A673 (cell line): ENCODE results near the gene BRS3. TPM values are rescaled to one million over a fixed set of nuclear protein-coding genes. Genes with fewer than 3 reads are reported as not detected.

Source experiments
- BruUV-seq: library from RNA; stranded (reverse); fragments of 400-500 nt; replicated peaks from 2 replicates; lab custom pipeline; 2021; lab: Mats Ljungman, UMichigan
- CTCF ChIA-PET: fragments of 300-600 bp; sonication (Branson Sonifier 250); formaldehyde crosslinking; loops from one replicate; lab custom pipeline; 2022; ENCODE audit warnings: antibody characterized with exemption; lab: Charles Lee
- POLR2A ChIA-PET: fragments of 300-600 bp; sonication (Branson Sonifier 250); formaldehyde crosslinking; loops from one replicate; lab custom pipeline; 2022; ENCODE audit warnings: antibody characterized with exemption; ENCODE audit not compliant: low non-redundant PET; lab: Charles Lee
- DNase-seq: peaks from one replicate; pipeline ENCODE4 v3.0.0-alpha.2; 2015; ENCODE audit warnings: low spot score
- H3K27ac ChIP-seq: fragments of 200-600 bp; sonication (generic); 2 replicates; pipeline ENCODE4 v1.5.1; 2016; ENCODE audit warnings: mixed run types, low read depth, mild to moderate bottlenecking, mixed read lengths, antibody characterized with exemption, low read length; ENCODE audit not compliant: poor library complexity, severe bottlenecking
- H3K27me3 ChIP-seq: fragments of 200-600 bp; sonication (generic); replicated peaks from 2 replicates; pipeline ENCODE4 v1.6.1; 2017; ENCODE audit warnings: mixed run types, low read depth, mild to moderate bottlenecking, mixed read lengths, antibody characterized with exemption, low read length; ENCODE audit not compliant: insufficient read depth, poor library complexity
- H3K36me3 ChIP-seq: fragments of 200-600 bp; sonication (generic); 2 replicates; pipeline ENCODE4 v1.6.1; 2016; ENCODE audit warnings: mixed run types, mild to moderate bottlenecking, mixed read lengths, antibody characterized with exemption, low read length; ENCODE audit not compliant: insufficient read depth, poor library complexity, severe bottlenecking
- H3K4me1 ChIP-seq: fragments of 200-600 bp; sonication (generic); 2 replicates; pipeline ENCODE4 v1.6.1; 2017; ENCODE audit warnings: mixed run types, mild to moderate bottlenecking, mixed read lengths, antibody characterized with exemption, low read length; ENCODE audit not compliant: insufficient read depth, poor library complexity, severe bottlenecking
- H3K4me3 ChIP-seq: fragments of 200-600 bp; sonication (generic); 2 replicates; pipeline ENCODE4 v1.5.1; 2016; ENCODE audit warnings: low read depth, mixed run types, mild to moderate bottlenecking, mixed read lengths, low read length; ENCODE audit not compliant: poor library complexity, severe bottlenecking
- H3K9me3 ChIP-seq: fragments of 200-600 bp; sonication (generic); 2 replicates; pipeline ENCODE4 v1.6.1; 2016; ENCODE audit warnings: mixed run types, low read depth, mild to moderate bottlenecking, mixed read lengths, antibody characterized with exemption, low read length; ENCODE audit not compliant: poor library complexity, severe bottlenecking
- EZH2 ChIP-seq: fragments of 200-600 bp; sonication (generic); IDR thresholded peaks from 2 replicates; pipeline ENCODE4 v1.6.1; 2017; ENCODE audit warnings: borderline replicate concordance, low read depth, mild to moderate bottlenecking, mixed read lengths, antibody characterized with exemption, low read length; ENCODE audit not compliant: poor library complexity, severe bottlenecking
- intact Hi-C: fragments of 100-400 bp; cut with micrococcal nuclease; formaldehyde crosslinking; loops from one replicate; pipeline ENCODE4 v1.10.0; 2022; ENCODE audit not compliant: unreplicated experiment
- total RNA-seq: library from RNA; stranded (reverse); gene quantifications from 2 replicates; pipeline ENCODE4 v1.2.3, GENCODE V29; 2021
- TF ChIP-seq, protein P1 (sequence below): fragments of 300-800, 200-600 bp; sonication (generic); conservative IDR thresholded peaks from 2 replicates; pipeline ENCODE4 v1.5.1; 2017; ENCODE audit warnings: low read depth, mild to moderate bottlenecking, antibody characterized with exemption, low read length, moderate library complexity, mixed read lengths

BRS3 gene
- total RNA-seq, 1 experiment from 2014 or later, result not detected

DNA sequence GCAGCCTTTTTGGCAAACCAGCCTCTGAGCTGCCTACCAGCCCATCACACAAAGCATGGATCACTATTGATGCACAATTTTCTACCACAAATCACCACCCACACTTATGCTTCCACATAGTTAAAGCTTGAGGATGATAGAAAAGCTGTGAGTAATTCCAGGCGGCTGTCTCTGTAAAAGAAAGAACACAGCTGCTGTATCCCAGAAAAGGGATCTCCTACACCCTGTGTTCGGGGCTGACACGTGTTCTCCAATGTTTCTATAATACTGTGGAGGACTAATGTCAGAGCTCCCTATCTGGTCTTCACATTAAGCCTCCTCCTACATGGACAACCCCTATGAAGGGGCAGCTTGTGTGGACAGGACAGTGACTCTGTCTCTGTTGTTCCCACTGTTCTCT, 12.5 kb upstream of the BRS3 start:
- intact Hi-C loops, result no loop called here
- ChIA-PET CTCF (no interaction called here), POLR2A (no interaction called here)
- no peak for DNase-seq
- Histone ChIP-seq H3K9me3 (no peaks in the 10 kb centered on the region), H3K27me3 (no peaks in the 10 kb centered on the region), H3K4me3 (no peak overlapping the region), H3K36me3 (no peaks in the 10 kb centered on the region), H3K27ac (no peak overlapping the region), H3K4me1 (no peaks in the 10 kb centered on the region)
- BruUV-seq, result no TSS peak
- TF ChIP-seq, protein P1, sequence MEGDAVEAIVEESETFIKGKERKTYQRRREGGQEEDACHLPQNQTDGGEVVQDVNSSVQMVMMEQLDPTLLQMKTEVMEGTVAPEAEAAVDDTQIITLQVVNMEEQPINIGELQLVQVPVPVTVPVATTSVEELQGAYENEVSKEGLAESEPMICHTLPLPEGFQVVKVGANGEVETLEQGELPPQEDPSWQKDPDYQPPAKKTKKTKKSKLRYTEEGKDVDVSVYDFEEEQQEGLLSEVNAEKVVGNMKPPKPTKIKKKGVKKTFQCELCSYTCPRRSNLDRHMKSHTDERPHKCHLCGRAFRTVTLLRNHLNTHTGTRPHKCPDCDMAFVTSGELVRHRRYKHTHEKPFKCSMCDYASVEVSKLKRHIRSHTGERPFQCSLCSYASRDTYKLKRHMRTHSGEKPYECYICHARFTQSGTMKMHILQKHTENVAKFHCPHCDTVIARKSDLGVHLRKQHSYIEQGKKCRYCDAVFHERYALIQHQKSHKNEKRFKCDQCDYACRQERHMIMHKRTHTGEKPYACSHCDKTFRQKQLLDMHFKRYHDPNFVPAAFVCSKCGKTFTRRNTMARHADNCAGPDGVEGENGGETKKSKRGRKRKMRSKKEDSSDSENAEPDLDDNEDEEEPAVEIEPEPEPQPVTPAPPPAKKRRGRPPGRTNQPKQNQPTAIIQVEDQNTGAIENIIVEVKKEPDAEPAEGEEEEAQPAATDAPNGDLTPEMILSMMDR, result no peak
- no peak for TF ChIP-seq EZH2

DNA sequence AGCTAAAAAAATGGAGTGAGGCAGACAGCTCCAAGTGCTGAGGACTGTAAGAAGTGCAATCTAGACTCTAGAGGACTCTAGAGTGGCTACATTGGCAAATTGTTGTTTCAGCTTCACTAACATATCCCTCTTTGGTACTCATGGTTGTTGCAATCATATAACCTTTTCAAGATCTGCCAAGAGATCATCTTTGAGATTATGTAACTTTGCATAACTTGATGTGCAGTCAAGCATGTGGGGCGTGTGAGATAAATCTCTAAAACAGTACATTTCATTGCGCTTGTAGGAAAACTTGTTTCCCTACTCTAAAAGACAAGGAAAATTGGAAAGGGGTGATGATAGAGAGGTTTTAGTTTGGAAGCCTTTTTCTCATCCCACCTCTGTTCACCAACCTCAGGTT, 11.2 kb upstream of the BRS3 start:
- Histone ChIP-seq H3K27ac (no peak overlapping the region), H3K4me1 (no peaks in the 10 kb centered on the region), H3K27me3 (no peaks in the 10 kb centered on the region), H3K36me3 (no peaks in the 10 kb centered on the region), H3K4me3 (no peak overlapping the region), H3K9me3 (no peaks in the 10 kb centered on the region)
- intact Hi-C loops, result no loop called here
- no TSS peak for BruUV-seq
- POLR2A ChIA-PET, result no interaction called here
- DNase-seq, result no peak
- no peak for TF ChIP-seq EZH2
- TF ChIP-seq, protein P1, result no peak
- CTCF ChIA-PET, result no interaction called here

DNA sequence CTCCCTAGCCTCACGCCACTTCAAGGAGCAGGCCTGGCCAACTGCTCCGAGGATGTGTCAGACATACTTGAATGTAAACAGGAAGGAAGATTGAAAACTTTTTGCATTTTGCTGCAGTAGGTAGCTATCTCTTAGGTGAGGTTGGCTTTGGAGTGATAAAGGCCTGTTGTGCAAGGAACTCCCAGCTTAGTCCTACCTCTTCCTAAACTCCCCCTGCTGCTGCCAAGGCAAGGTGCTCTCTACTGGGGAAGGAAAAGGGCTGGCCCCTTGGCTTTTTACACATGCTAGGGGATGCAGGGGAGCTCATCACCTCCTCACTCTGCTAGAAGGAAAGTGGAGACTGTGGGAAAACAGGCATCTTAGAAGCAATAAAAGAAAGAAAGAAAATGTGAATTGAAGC, 10.7 kb upstream of the BRS3 start:
- CTCF ChIA-PET, result no interaction called here

More for the DNA sequence above, 10.7 kb upstream of the BRS3 start:
- Histone ChIP-seq H3K27me3 (no peaks in the 10 kb centered on the region), H3K4me3 (no peak overlapping the region), H3K36me3 (no peaks in the 10 kb centered on the region), H3K9me3 (no peaks in the 10 kb centered on the region), H3K27ac (no peak overlapping the region), H3K4me1 (no peaks in the 10 kb centered on the region)
- no TSS peak for BruUV-seq
- POLR2A ChIA-PET, result no interaction called here
- no peak for DNase-seq
- TF ChIP-seq, protein P1, result no peak
- no peak for TF ChIP-seq EZH2
- intact Hi-C loops, result no loop called here
